ENCODE measurements around the gene NKAIN1.
"Not testable (repeated sequence)": the region's sequence is repeated elsewhere in the genome, so short reads cannot be mapped to it uniquely, and the experiment has no call there.

The NKAIN1 gene

GRCh38 chr1:31195267-31195666 lies 44.4 kb downstream of the NKAIN1 start:
- not testable (repeated sequence) for ATAC-seq

GRCh38 chr1:31193729-31194128 lies 46.0 kb downstream of the NKAIN1 start:
- ATAC-seq, result no peak

GRCh38 chr1:31191281-31191680 lies 48.4 kb downstream of the NKAIN1 start:
- no peak for ATAC-seq

GRCh38 chr1:31189696-31190674 lies 49.7 kb downstream of the NKAIN1 start:
- no peak for ATAC-seq

GRCh38 chr1:31183927-31184554 lies 55.6 kb downstream of the NKAIN1 start:
- ATAC-seq, result no peak

GRCh38 chr1:31183126-31183525 lies 56.6 kb downstream of the NKAIN1 start:
- no peak for ATAC-seq

GRCh38 chr1:31182352-31182751 lies 57.3 kb downstream of the NKAIN1 start:
- peak in 1 of 2 donors; percentile 18 for ATAC-seq

GRCh38 chr1:31181515-31182343 lies 58.0 kb downstream of the NKAIN1 start:
- peak; percentile 25 to 47 for ATAC-seq

- ATAC-seq, result no peak
These were observed 59.3 kb downstream of the NKAIN1 start for GRCh38 chr1:31180338-31180737.

- not testable (repeated sequence) for ATAC-seq
These were observed 63.4 kb downstream of the NKAIN1 start for GRCh38 chr1:31176291-31176690.

GRCh38 chr1:31170486-31170735 lies 69.3 kb downstream of the NKAIN1 start:
- no peak for ATAC-seq

GRCh38 chr1:31166462-31166861 lies 73.2 kb downstream of the NKAIN1 start:
- no peak for ATAC-seq

GRCh38 chr1:31164291-31164690 lies 75.4 kb downstream of the NKAIN1 start:
- no peak for ATAC-seq

- no peak for ATAC-seq
These were observed 75.8 kb downstream of the NKAIN1 start for GRCh38 chr1:31163866-31164265.

GRCh38 chr1:31161571-31161970 lies 78.1 kb downstream of the NKAIN1 start:
- ATAC-seq, result no peak

- ATAC-seq, result no peak
These were observed 79.6 kb downstream of the NKAIN1 start for GRCh38 chr1:31159869-31160611.

- ATAC-seq, result no peak
These were observed 80.4 kb downstream of the NKAIN1 start for GRCh38 chr1:31159323-31159722.

GRCh38 chr1:31155216-31155806 lies 84.4 kb downstream of the NKAIN1 start:
- ATAC-seq, result peak; percentile 84 to 86

- peak; percentile 70 to 75 for ATAC-seq
These were observed 85.0 kb downstream of the NKAIN1 start for GRCh38 chr1:31154632-31155215.

GRCh38 chr1:31154000-31154631 lies 85.6 kb downstream of the NKAIN1 start:
- no peak for ATAC-seq

GRCh38 chr1:31153423-31153822 lies 86.3 kb downstream of the NKAIN1 start:
- ATAC-seq, result no peak
